GM06990 (cell line): ENCODE results near the gene TMEM220.

Source experiments
- DNase-seq: peaks from one replicate; pipeline ENCODE4 v3.0.0-alpha.2; 2011; ENCODE audit not compliant: insufficient read length; ENCODE audit errors: extremely low read depth
- H3K27me3 ChIP-seq: replicated peaks from 2 replicates; pipeline ENCODE4 v1.6.0; 2011; ENCODE audit warnings: low read length; ENCODE audit not compliant: control insufficient read depth, insufficient read depth
- H3K36me3 ChIP-seq: 2 replicates; pipeline ENCODE4 v1.5.1; 2011; ENCODE audit warnings: low read length; ENCODE audit not compliant: control insufficient read depth, insufficient read depth
- H3K4me3 ChIP-seq: replicated peaks from 2 replicates; pipeline ENCODE4 v1.5.1; 2011; ENCODE audit warnings: low read depth, mild to moderate bottlenecking, control low read depth, low read length
- TF ChIP-seq, protein P1 (sequence below): IDR thresholded peaks from 2 replicates; pipeline ENCODE4 v1.5.1; 2011; ENCODE audit warnings: low read length, control low read depth, mild to moderate bottlenecking, inconsistent platforms; ENCODE audit not compliant: insufficient read depth, poor library complexity, severe bottlenecking

The TMEM220 gene

GRCh38 chr17:10713318-10713717, 16.5 kb downstream of the TMEM220 start:
- no peak for DNase-seq
- H3K27me3 ChIP-seq = no peaks in the 10 kb centered on the region
- TF ChIP-seq, protein P1, sequence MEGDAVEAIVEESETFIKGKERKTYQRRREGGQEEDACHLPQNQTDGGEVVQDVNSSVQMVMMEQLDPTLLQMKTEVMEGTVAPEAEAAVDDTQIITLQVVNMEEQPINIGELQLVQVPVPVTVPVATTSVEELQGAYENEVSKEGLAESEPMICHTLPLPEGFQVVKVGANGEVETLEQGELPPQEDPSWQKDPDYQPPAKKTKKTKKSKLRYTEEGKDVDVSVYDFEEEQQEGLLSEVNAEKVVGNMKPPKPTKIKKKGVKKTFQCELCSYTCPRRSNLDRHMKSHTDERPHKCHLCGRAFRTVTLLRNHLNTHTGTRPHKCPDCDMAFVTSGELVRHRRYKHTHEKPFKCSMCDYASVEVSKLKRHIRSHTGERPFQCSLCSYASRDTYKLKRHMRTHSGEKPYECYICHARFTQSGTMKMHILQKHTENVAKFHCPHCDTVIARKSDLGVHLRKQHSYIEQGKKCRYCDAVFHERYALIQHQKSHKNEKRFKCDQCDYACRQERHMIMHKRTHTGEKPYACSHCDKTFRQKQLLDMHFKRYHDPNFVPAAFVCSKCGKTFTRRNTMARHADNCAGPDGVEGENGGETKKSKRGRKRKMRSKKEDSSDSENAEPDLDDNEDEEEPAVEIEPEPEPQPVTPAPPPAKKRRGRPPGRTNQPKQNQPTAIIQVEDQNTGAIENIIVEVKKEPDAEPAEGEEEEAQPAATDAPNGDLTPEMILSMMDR = no peak
- H3K4me3 ChIP-seq = no peak overlapping the region
- H3K36me3 ChIP-seq = peaks cover 5% of the 10 kb centered on the region

DNA sequence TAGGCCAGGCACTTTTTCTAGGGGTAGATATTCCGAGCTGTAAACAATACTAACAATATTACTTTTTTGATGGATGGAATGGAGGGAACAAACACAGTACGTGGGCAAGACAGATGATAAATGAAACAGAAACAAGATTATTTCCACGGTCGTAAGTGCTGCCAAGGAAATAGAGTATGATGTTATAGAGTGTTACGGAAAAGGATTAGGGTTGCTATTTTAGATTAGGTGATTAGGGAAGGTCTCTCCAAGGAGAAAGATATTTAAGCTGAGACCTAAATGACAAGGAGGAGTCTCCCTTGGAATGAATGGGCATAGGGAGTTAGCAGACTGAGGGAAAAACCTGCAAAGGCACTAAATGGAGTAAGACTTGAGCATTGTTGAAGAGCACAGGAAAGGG, 24.1 kb downstream of the TMEM220 start:
- H3K4me3 ChIP-seq = no peak overlapping the region
- TF ChIP-seq, protein P1 = no peak
- DNase-seq = no peak
- no peaks in the 10 kb centered on the region for H3K27me3 ChIP-seq
- peaks cover 7% of the 10 kb centered on the region for H3K36me3 ChIP-seq

GRCh38 chr17:10702574-10702973, 27.2 kb downstream of the TMEM220 start:
- no peak for DNase-seq
- TF ChIP-seq, protein P1 = no peak
- peaks cover 4% of the 10 kb centered on the region for H3K36me3 ChIP-seq
- H3K27me3 ChIP-seq = no peaks in the 10 kb centered on the region
- H3K4me3 ChIP-seq = no peak overlapping the region

DNA sequence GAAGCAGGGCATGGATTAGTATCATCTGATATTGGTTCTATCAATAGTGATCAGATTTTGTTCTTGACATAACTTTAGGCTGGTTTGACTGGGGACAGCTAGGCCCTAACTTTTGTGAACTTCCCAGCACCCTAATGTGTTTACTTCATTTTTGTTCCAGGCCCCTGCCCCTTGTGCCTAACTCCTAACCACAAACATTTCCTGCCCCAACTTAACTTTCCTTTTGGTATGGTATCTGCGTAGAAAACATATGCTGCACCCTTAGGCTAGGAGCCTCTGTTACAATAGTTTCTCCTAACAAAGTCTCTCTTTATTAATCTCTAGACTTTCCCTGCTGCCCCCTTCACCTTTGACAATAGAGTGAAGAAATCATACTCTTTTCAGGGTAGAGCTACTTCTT, 30.0 kb downstream of the TMEM220 start:
- no peak for DNase-seq
- Histone ChIP-seq H3K4me3 (no peak overlapping the region), H3K36me3 (peaks cover 2% of the 10 kb centered on the region), H3K27me3 (no peaks in the 10 kb centered on the region)
- TF ChIP-seq, protein P1 = no peak

DNA sequence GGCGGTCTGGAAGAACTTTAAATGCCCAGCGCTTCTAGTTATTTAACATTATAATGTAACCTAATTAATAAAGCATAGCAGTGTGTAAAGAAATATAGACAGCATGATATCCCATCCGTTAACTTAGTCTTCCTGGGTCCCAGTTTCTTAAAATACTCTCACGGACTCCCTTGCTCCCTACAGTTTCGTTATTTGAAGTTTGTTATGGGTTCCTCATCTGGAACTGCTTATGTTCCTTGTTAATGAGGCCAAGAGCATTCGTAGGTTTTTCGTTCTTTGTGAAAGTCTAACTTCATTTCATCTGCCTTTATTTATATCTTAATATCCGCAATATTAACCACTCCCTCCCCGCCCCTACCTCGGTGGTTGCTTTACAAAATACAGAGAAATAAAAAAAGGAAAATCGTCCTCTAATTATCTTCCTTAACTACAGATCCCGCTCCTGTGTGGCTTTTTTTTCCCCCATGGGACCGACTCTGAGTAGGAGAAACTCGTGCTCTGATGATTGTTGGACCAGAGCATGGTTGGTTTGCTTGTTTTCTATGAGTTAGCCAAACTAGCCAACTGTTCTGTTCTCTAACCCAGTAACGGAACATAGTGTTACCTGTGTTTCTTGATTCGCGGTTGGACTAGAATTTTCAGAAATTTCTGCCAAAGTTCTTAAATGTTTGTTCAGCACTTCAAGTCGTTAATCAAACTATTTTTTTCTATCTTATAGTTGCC, 31.6 kb downstream of the TMEM220 start:
- peaks cover 2% of the 10 kb centered on the region for H3K36me3 ChIP-seq
- H3K27me3 ChIP-seq = no peaks in the 10 kb centered on the region
- DNase-seq = no peak
- H3K4me3 ChIP-seq = peak overlapping the region; percentile 95
- TF ChIP-seq, protein P1 = no peak
